ENCODE results near the gene STYX.

DNA sequence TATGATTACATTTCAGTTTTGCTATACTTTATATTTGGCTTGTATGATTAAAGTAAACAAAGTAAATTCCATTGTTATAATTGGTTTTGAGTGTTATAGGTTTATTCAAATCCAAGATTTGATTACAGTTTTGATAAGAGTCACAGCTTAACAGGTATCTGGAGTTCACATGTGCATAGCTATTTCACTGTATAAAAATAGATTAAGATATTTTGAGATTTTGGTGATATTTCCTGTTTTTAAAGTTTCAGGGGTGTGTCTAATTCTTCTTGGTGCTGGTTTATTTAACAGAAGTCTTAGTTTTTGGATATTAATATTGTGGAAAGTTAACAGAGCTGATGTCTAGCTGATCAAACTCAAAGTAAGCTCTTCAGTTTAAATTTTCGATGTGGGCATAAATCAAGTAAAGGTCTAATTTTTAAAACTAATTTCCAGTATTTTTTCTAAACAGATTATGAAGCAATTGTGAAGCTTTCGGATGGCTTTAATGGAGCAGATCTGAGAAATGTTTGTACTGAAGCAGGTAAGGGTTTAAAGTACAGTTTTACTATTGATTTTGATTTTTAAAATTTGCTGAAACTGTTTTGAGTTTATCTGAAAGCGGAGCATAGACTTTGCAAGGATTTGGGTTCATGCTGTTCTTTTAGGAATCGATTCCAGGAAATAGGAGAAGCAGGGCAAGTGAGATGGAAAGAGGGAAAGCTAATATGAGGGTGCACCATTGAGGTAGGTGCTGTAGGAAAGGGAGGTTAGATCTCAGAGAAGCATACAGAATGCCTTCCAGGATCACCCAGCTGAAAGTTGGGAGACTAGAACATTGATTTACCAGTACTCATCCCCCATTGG is 6.2 kb upstream of the STYX start:
- TF ChIP-seq JUND (IDR thresholded peaks at IDR 0.05; ENCODE audit: low read depth, low read length) (no peak), SMC3 (IDR thresholded peaks at IDR 0.05; ENCODE audit: borderline replicate concordance, low read length) (no peak)
- TF ChIP-seq, protein P1, sequence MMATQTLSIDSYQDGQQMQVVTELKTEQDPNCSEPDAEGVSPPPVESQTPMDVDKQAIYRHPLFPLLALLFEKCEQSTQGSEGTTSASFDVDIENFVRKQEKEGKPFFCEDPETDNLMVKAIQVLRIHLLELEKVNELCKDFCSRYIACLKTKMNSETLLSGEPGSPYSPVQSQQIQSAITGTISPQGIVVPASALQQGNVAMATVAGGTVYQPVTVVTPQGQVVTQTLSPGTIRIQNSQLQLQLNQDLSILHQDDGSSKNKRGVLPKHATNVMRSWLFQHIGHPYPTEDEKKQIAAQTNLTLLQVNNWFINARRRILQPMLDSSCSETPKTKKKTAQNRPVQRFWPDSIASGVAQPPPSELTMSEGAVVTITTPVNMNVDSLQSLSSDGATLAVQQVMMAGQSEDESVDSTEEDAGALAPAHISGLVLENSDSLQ (IDR thresholded peaks at IDR 0.05) = no peak

Data from GM12878 (cell line).